Caki2 (cell line): ENCODE data around the gene ALG11. TPM values are rescaled to one million over a fixed set of nuclear protein-coding genes. Genes with fewer than 3 reads are reported as not detected.
"Not testable (repeated sequence)": the region's sequence is repeated elsewhere in the genome, so short reads cannot be mapped to it uniquely, and the experiment has no call there.

Source experiments
- DNase-seq: peaks from one replicate; pipeline ENCODE4 v3.0.0-alpha.2; 2015; ENCODE audit warnings: low read depth
- in situ Hi-C: cut with HindIII; loops from 2 replicates; pipeline ENCODE4 v1.10.0; 2016; ENCODE audit warnings: low sequenced_read_pairs, low pct_unique_long_range_greater_than_20kb, mixed read lengths
- total RNA-seq: library from RNA; depleted of rRNA; stranded (reverse); fragments of >200 nt; shearing (Covaris generic); gene quantifications from 2 replicates; pipeline ENCODE4 v1.2.3, GENCODE V29; 2014; ENCODE audit warnings: low replicate concordance

Gene ALG11
- total RNA-seq, 1 experiment from 2014 or later, result 4.3 TPM

DNA sequence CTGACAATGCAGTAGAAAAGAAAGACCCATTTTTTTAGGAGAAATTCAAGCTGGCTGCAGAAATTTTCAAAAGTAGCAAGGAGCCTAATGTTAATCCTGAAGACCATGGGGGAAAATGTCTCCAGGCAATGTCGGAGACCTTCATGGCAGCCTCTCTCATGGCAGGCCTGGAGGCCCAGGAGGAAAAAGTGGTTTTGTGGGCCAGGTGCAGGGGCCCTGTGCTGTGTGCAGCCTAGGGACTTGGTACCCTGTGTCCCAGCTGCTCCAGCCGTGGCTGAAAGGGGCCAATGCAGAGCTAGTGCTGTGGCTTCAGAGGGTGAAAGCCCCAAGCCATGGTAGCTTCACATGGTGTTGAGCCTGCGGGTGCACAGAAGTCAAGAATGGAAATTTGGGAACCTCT is 4.1 kb downstream of the ALG11 start:
- in situ Hi-C loops, result no loop called here
- no peak for DNase-seq

DNA sequence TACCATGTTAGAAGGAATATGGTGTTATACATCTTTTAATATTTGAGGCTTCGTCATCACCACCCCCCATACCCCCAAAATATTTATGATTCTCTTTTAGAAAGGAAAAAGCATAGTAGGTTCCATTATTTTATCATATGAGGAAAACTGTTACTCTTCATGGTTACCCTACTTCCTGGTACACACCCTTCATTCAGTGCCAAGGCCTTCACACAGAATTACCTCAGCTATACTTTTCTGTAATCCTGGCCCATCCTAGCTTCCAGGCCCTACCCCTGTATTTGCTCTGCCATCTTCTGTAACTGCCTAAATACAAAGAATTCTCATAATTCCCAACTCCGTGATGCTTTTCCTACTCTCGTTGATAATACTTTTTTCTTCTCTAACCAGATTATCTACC is 8.0 kb downstream of the ALG11 start:
- in situ Hi-C loops, result no loop called here
- no peak for DNase-seq

DNA sequence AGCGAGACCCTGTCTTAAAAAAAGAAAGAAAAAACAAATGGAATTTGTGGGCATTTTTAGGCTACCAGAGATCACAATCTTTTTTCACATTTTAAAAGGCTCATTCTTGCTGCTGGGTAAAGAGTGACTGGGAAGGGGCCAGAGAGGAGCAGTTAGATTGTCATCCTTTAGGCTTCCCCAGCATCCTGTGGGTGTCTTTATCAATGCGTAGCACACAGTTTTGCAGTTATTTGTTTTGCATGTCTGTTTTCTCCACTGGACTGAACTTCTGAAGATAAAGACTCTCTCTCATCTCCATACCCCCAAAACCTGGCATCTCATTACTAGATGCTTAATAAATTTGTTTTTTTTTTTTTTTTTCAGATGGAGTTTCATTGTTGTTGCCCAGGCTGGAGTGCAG is 10.2 kb downstream of the ALG11 start:
- DNase-seq, result no peak
- in situ Hi-C loops, result no loop called here

DNA sequence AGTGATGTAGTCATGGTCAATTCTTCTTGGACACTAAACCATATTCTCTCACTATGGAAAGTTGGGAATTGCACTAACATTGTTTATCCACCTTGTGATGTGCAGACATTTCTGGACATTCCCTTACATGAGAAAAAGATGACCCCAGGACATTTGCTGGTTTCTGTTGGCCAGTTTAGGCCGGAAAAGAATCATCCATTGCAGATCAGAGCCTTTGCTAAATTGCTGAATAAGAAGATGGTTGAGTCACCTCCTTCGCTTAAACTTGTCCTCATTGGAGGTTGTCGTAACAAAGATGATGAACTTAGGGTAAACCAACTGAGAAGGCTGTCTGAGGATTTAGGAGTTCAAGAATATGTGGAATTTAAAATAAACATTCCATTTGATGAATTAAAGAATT is 12.3 kb downstream of the ALG11 start, which contains the start of gene UTP14C:
TSS of gene UTP14C (plus strand) at position 211 of the 400 bp plus-strand sequence. CDS start 4,114 bp downstream, outside the sequence.
- in situ Hi-C loops, result no loop called here

DNA sequence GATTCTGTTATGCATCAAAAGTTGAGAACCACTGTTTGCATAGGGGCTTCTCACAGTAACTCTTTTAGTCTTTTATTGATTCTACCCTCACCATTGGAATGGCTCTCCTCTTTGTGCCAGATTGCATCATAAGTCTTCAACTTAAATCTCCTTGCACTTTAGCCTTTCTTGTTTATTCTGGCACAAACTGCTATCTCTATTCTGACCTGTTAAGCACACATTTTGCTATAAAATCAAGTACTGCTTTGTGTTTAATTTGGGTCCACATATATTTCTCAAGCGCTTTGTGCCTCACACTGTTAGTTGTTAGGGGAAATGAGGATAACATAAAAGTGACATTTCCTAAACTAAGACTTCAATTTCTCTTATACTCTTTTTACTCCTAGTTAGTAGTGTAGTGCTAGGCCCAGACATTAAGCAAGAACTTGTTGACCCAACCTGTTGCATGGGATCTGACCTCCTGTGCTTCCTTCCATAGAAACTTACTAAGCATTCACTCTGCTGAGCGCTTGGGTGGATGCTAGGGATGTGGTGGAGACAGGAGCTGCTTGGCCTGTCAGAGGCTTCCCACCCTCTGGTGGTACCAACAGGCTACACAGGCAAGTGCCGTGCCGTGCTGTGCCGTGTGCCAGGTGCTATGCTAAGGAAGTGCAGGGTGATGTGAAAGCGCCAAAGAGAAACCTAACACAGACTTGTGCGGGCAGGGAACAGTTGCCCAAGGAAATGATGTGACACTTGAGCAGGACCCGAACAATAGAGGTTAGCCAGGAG is 13.5 kb downstream of the ALG11 start:
- DNase-seq, result no peak
- in situ Hi-C loops, result no loop called here

More for the DNA sequence above, 12.3 kb downstream of the ALG11 start, which contains the start of gene UTP14C:
- no peak for DNase-seq

DNA sequence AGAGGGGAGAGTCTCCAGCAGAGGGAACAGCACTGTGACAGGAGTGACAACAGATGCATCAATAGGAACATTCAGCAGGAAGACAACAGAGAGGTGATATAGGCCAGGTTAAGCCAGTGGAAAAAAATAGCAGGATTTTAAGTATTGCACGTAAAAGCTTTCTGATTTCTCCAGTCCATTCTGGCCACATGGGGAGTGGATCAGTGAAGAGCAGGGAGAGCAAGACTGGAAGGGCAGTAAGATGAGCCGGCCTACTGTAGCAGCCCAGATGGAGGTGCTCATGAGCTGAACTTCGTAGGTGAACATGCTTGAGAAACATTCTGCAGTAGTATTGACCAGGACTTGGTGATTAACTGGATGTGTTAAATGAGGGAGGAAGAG is 14.0 kb downstream of the ALG11 start:
- no peak for DNase-seq
- in situ Hi-C loops, result no loop called here

DNA sequence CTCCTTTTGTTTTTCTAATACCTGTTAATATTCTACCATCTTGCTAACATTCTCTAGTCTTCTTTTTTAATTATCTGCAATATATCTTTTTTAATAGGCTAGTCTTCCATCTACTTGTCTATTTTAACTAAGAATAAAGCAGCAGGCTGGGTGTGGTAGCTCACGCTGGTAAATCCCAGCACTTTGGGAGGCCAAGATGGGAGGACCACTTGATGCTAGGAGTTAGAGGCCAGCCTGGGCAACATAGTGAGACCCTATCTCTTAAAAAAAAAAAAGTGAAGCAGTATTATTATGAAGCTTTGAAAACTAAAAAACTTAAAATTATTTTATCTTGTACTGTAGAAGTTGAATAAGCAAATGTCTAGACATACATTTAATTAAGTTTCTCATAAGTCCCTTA is 15.6 kb downstream of the ALG11 start:
- in situ Hi-C loops, result no loop called here
- DNase-seq, result no peak

DNA sequence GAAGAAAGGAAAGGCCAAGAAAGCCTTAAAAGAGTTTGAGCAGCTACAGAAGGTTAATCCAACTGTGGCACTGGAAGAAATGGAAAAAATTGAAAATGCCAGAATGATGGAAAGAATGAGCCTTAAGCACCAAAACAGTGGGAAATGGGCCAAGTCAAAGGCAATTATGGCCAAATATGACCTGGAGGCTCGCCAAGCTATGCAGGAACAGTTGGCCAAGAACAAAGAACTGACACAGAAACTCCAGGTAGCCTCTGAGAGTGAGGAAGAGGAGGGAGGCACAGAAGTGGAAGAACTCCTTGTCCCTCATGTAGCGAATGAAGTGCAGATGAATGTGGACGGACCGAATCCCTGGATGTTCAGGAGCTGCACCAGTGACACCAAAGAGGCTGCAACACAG is 17.4 kb downstream of the ALG11 start:
- in situ Hi-C loops, result no loop called here
- no peak for DNase-seq

DNA sequence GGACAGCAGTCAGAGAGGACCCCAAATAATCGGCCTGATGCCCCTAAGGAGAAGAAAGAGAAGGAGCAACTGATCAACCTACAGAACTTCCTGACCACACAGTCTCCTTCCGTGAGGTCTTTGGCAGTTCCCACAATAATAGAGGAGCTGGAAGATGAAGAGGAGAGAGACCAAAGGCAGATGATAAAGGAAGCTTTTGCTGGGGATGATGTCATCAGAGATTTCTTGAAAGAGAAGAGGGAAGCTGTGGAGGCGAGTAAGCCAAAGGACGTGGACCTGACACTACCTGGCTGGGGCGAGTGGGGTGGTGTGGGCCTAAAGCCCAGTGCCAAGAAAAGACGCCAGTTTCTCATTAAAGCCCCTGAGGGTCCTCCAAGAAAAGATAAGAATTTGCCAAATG is 18.2 kb downstream of the ALG11 start:
- DNase-seq, in situ Hi-C loops: not testable (repeated sequence)

DNA sequence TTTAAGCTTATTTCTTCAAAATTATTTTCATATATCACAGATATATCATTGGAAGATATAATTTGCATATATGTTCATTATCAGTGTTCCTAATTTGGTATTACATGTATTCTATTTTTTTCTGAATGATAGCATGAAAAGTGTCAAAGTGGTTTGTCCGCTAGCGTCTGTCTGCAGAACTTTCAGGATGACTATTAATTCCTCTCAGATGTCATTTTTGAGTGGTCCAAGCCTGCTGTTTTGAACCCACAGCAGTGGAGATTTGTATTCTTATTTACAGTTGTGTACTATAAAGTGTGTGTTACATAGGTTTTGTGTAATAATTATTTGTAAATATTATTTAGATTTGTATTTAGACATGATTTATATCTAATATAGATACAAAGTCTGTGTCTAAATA is 20.8 kb downstream of the ALG11 start:
- DNase-seq, result no peak
- in situ Hi-C loops, result no loop called here

DNA sequence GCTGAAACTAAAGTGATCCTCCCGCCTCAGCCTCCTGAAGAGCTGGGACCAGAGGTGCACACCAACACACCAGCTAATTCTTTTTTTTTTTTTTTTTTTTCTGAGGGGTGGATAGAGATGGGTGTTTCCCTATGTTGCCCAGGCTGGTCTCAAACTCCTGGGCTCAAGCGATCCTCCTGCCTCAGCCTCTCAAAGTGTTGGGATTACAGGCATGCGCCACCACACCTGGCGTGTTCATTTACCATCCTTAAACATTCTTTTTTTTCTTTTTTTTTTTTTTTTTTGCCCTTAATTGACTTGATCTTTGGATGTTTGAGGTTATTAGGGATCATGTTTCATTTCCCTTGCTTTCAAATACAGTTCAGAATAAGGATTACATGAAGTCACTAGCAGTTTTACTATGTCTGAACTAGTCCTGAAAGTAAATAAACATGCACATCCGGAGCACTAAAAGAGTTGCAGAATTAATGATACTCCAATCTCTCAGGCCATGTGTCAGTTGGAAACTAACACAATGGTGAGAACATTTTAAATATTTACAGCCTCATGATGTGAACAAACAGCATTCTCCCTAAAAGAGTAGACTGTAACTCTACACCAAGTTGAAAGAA is 22.5 kb downstream of the ALG11 start:
- in situ Hi-C loops, result no loop called here
- DNase-seq, result no peak

DNA sequence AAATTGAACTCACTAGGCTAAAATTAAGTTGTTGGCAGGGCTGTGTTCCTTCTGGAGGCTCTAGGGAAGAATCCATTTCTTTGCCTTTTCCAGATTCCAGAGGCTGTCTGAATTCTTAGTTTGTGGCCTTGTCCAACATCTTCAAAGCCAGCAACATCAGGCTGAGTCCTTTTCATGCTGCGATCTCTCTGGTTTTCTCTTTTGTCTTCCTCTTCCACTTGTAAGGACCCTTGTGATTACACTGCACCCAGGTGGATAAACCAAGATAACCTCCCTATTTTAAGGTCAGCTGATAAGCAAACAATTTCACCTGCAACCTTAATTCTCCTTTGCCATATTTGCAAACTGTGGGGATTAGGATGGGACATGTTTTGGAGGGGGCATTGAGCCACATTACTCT is 23.8 kb downstream of the ALG11 start:
- in situ Hi-C loops, result no loop called here
- no peak for DNase-seq

DNA sequence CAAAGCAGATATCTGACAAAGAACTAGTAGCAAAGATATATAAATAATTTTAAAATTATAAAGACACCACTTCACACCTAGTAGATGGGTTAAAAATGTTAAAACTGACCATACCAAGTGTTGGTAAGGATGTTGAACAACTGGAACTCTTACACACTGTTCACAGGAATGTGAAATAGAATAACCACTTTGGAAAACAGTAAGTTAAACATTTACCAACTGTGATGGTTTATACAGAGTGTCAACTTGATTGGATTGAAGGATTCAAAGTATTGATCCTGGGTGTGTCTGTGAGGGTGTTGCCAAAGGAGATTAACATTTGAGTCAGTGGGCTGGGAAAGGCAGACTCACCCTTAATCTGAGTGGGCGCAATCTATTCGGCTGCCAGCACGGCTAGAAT is 31.5 kb downstream of the ALG11 start:
- in situ Hi-C loops, result no loop called here
- DNase-seq, result no peak

DNA sequence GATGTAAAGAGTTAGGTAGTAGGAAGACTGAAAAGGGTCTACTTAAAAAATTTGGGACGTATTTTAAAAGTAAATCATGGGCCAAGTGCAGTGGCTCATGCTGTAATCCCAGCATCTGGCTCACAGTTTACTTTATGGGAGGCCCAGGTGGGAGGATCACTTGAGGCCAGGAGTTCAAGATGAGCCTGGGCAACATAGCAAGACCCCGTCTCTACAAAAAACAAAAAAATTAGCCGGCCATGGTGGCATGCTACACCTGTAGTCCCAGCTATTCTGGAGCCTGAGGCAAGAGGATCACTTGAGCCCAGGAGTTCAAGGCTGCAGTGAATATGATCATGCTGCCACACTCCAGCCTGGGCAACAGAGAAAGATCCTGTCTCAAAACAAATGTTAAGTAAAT is 35.3 kb downstream of the ALG11 start:
- in situ Hi-C loops, result no loop called here

DNA sequence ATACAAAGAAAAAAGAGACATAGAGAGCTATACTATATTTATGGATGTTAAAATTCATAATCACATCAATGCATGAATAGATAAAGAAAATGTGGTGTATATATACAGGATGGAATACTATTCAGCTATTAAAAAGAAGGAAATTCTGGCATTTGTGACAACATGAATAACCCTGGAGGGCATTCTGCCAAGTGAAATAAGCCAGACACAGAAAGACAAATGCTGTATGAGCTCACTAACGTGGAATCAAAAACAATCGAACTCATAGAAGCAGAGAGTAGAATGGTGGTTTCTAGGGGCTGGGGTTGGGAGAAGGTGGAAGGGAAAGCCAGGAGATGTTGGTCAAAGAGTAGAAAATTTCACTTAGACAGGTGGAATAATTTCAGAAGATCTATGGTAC is 36.3 kb downstream of the ALG11 start:
- in situ Hi-C loops, result no loop called here
- no peak for DNase-seq

More for the DNA sequence above, 35.3 kb downstream of the ALG11 start:
- DNase-seq, result no peak

DNA sequence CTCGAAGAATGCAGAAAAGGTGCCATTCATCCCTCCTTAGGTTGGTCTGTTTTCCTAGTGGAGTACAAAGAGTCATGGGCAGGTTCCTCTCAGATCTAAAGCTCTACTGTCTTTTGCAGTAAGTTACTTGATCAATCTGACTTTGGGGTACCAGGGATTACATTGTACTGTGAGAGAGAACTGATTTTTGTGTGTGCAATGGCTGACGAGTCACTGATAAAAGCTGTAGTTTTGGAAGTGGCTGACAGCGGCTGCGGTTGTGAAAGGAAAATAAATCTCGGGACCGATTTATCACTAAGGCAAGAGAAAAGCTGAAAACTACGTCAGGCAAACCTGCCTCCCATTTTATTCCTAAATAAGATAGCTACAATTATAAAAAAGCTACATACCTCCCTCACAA is 39.2 kb downstream of the ALG11 start:
- no peak for DNase-seq
- in situ Hi-C loops, result no loop called here

DNA sequence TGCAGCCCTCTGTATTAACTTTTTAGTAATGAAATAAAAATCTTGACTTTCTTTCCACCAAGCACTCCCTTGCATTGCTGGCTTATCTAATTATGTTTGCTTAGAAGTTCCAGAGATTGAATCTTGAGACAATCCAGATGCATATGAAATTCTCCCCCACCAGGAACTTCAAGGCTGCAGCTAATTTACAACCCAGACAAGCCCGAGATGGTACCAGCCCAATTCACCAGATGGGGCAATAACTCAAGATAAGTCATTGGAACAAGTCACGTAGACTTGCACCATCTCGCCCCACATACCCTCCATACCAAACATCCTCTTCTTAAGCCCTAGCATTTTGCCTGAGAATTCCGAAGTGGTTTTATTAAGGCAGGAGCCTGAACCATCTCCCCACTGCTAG is 41.3 kb downstream of the ALG11 start:
- no peak for DNase-seq
- in situ Hi-C loops, result no loop called here

DNA sequence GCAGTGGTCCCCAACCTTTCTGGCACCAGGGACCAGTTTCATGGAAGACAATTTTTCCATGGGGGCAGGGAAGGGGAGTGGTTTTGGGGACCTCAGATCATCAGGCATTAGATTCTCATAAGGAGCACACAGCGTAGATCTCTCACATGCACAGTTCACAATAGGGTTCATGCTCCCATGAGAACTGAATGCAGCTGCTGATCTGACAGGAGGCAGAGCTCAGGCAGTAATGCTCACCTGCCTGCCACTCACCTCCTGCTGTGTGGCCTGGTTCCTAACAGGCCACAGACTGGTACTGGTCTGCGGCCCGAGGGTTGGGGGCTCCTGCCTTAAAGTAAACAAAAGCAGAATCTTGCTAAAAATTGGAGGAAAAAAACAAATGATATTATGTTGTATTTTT is 48.9 kb downstream of the ALG11 start:
- in situ Hi-C loops, DNase-seq: not testable (repeated sequence)

DNA sequence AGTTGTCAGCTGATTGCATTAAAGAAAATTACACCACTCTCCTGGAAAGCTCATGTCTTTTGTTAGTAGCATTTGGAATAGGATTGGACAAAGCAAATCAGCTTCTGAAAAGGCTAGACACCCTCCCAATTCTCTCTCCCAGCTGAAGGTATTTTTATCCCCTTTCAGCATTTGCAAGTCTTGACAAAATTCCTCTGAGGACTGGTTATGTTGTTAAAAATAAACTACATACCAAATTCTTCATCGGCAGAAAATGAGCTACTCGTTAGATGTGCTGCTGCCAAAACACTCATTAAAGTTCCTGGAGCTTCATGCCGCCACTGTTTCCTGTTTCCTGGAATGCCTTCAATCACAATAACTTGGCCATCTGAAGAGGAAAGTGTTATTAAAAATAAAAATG is 49.4 kb downstream of the ALG11 start:
- no peak for DNase-seq
- in situ Hi-C loops, result no loop called here

DNA sequence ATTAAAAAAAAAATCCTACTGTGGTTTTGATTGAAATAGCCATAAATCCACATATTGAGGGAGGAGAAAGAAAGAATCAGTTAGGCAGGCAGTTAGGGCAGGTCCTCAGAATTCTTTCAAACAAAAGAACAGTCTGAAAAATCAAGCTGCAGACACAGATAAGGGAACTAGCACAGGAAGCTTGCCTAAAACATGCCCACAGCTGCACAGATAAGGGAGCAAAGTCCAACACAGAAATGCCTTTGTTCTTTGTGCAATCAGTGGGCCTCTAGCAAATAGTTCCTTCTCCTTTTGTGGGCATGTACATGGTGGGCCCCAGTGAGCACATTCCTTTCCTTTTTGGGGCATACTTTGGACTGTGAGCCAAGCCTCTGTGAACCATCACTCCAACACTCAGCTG is 55.0 kb downstream of the ALG11 start:
- peak; percentile 10 for DNase-seq
- in situ Hi-C loops, result no loop called here
